ENCODE data around the gene FREM2. TPM values are rescaled to one million over a fixed set of nuclear protein-coding genes. Genes with fewer than 3 reads are reported as not detected.

The FREM2 gene
- total and polyA plus RNA-seq, 2 experiments from 2014 or later: 2.4 to 29.8 TPM

DNA sequence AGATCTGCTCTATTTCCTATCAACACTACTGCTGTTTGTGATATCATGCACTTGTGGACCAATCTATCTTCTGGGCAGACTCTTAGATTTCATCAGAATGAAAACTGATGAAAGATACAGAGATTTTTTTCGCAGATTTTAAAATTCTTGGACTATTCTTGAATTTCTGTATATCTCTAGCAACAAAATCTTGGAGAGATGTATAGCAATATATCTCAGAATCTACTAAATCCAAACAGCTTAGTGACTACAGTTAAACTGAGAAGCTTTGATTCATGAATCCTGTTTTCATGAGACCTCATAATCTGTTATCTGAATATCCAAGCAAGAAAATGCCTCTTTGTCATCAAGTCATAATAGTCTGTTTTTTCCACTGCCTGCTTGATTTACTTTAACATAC, 28.0 kb upstream of the FREM2 start:
- no peaks in the 10 kb centered on the region for H3K27me3 ChIP-seq (ENCODE audit: insufficient read depth)
- no peak overlapping the region for H3K4me3 Mint-ChIP-seq
- H3K4me3 ChIP-seq: no peak overlapping the region
- DNase-seq (ENCODE audit: low spot score): no peak
- no peaks in the 10 kb centered on the region for H3K79me2 ChIP-seq (replicated peaks; ENCODE audit: insufficient read depth)
- no peaks in the 10 kb centered on the region; the same call in 2 of the 3 replicates for H3K4me1 Mint-ChIP-seq
- H3K36me3 ChIP-seq (ENCODE audit: insufficient read depth): no peaks in the 10 kb centered on the region
- no peaks in the 10 kb centered on the region for H3K4me1 ChIP-seq (ENCODE audit: insufficient read depth)
- ATAC-seq: no peak
- no peak overlapping the region for H3K27ac ChIP-seq (ENCODE audit: low read depth)
- H3K4me2 ChIP-seq: no peak overlapping the region
- no peaks in the 10 kb centered on the region for H3K36me3 Mint-ChIP-seq (ENCODE audit: low read depth)
- no peaks in the 10 kb centered on the region for H3K9me3 Mint-ChIP-seq
- H4K20me1 ChIP-seq (replicated peaks; ENCODE audit: insufficient read depth): no peaks in the 10 kb centered on the region
- TF ChIP-seq JUNB (IDR thresholded peaks at IDR 0.05; ENCODE audit: unreplicated experiment) (no peak), EZH2phosphoT487 (IDR thresholded peaks at IDR 0.05; ENCODE audit: unreplicated experiment) (no peak), EZH2 (IDR thresholded peaks at IDR 0.05; ENCODE audit: low read depth, unreplicated experiment) (no peak), NANOG (IDR thresholded peaks at IDR 0.05; ENCODE audit: borderline replicate concordance) (no peak), POLR2AphosphoS5 (IDR thresholded peaks at IDR 0.05; ENCODE audit: low read depth) (no peak), CREB1 (CRISPR knock-in tag; IDR thresholded peaks at IDR 0.05; ENCODE audit: low read depth) (no peak), ZNF331 (CRISPR knock-in tag; IDR thresholded peaks at IDR 0.05; ENCODE audit: low read depth) (no peak), STAT1 (IDR thresholded peaks at IDR 0.05; ENCODE audit: unreplicated experiment) (no peak)
- TF ChIP-seq, protein P1, sequence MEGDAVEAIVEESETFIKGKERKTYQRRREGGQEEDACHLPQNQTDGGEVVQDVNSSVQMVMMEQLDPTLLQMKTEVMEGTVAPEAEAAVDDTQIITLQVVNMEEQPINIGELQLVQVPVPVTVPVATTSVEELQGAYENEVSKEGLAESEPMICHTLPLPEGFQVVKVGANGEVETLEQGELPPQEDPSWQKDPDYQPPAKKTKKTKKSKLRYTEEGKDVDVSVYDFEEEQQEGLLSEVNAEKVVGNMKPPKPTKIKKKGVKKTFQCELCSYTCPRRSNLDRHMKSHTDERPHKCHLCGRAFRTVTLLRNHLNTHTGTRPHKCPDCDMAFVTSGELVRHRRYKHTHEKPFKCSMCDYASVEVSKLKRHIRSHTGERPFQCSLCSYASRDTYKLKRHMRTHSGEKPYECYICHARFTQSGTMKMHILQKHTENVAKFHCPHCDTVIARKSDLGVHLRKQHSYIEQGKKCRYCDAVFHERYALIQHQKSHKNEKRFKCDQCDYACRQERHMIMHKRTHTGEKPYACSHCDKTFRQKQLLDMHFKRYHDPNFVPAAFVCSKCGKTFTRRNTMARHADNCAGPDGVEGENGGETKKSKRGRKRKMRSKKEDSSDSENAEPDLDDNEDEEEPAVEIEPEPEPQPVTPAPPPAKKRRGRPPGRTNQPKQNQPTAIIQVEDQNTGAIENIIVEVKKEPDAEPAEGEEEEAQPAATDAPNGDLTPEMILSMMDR (conservative IDR thresholded peaks at IDR 0.05; ENCODE audit: low read depth in 2 of 2): no peak
- TF ChIP-seq, protein P2, sequence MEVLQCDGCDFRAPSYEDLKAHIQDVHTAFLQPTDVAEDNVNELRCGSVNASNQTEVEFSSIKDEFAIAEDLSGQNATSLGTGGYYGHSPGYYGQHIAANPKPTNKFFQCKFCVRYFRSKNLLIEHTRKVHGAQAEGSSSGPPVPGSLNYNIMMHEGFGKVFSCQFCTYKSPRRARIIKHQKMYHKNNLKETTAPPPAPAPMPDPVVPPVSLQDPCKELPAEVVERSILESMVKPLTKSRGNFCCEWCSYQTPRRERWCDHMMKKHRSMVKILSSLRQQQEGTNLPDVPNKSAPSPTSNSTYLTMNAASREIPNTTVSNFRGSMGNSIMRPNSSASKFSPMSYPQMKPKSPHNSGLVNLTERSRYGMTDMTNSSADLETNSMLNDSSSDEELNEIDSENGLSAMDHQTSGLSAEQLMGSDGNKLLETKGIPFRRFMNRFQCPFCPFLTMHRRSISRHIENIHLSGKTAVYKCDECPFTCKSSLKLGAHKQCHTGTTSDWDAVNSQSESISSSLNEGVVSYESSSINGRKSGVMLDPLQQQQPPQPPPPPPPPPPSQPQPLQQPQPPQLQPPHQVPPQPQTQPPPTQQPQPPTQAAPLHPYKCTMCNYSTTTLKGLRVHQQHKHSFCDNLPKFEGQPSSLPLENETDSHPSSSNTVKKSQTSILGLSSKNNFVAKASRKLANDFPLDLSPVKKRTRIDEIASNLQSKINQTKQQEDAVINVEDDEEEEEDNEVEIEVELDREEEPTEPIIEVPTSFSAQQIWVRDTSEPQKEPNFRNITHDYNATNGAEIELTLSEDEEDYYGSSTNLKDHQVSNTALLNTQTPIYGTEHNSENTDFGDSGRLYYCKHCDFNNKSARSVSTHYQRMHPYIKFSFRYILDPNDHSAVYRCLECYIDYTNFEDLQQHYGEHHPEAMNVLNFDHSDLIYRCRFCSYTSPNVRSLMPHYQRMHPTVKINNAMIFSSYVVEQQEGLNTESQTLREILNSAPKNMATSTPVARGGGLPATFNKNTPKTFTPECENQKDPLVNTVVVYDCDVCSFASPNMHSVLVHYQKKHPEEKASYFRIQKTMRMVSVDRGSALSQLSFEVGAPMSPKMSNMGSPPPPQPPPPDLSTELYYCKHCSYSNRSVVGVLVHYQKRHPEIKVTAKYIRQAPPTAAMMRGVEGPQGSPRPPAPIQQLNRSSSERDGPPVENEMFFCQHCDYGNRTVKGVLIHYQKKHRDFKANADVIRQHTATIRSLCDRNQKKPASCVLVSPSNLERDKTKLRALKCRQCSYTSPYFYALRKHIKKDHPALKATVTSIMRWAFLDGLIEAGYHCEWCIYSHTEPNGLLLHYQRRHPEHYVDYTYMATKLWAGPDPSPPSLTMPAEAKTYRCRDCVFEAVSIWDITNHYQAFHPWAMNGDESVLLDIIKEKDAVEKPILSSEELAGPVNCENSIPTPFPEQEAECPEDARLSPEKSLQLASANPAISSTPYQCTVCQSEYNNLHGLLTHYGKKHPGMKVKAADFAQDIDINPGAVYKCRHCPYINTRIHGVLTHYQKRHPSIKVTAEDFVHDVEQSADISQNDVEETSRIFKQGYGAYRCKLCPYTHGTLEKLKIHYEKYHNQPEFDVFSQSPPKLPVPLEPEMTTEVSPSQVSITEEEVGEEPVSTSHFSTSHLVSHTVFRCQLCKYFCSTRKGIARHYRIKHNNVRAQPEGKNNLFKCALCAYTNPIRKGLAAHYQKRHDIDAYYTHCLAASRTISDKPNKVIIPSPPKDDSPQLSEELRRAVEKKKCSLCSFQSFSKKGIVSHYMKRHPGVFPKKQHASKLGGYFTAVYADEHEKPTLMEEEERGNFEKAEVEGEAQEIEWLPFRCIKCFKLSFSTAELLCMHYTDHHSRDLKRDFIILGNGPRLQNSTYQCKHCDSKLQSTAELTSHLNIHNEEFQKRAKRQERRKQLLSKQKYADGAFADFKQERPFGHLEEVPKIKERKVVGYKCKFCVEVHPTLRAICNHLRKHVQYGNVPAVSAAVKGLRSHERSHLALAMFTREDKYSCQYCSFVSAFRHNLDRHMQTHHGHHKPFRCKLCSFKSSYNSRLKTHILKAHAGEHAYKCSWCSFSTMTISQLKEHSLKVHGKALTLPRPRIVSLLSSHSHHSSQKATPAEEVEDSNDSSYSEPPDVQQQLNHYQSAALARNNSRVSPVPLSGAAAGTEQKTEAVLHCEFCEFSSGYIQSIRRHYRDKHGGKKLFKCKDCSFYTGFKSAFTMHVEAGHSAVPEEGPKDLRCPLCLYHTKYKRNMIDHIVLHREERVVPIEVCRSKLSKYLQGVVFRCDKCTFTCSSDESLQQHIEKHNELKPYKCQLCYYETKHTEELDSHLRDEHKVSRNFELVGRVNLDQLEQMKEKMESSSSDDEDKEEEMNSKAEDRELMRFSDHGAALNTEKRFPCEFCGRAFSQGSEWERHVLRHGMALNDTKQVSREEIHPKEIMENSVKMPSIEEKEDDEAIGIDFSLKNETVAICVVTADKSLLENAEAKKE (CRISPR knock-in tag; IDR thresholded peaks at IDR 0.05): no peak
- TF ChIP-seq, protein P3, sequence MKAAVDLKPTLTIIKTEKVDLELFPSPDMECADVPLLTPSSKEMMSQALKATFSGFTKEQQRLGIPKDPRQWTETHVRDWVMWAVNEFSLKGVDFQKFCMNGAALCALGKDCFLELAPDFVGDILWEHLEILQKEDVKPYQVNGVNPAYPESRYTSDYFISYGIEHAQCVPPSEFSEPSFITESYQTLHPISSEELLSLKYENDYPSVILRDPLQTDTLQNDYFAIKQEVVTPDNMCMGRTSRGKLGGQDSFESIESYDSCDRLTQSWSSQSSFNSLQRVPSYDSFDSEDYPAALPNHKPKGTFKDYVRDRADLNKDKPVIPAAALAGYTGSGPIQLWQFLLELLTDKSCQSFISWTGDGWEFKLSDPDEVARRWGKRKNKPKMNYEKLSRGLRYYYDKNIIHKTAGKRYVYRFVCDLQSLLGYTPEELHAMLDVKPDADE (IDR thresholded peaks at IDR 0.05): no peak
- TF ChIP-seq, protein P4, sequence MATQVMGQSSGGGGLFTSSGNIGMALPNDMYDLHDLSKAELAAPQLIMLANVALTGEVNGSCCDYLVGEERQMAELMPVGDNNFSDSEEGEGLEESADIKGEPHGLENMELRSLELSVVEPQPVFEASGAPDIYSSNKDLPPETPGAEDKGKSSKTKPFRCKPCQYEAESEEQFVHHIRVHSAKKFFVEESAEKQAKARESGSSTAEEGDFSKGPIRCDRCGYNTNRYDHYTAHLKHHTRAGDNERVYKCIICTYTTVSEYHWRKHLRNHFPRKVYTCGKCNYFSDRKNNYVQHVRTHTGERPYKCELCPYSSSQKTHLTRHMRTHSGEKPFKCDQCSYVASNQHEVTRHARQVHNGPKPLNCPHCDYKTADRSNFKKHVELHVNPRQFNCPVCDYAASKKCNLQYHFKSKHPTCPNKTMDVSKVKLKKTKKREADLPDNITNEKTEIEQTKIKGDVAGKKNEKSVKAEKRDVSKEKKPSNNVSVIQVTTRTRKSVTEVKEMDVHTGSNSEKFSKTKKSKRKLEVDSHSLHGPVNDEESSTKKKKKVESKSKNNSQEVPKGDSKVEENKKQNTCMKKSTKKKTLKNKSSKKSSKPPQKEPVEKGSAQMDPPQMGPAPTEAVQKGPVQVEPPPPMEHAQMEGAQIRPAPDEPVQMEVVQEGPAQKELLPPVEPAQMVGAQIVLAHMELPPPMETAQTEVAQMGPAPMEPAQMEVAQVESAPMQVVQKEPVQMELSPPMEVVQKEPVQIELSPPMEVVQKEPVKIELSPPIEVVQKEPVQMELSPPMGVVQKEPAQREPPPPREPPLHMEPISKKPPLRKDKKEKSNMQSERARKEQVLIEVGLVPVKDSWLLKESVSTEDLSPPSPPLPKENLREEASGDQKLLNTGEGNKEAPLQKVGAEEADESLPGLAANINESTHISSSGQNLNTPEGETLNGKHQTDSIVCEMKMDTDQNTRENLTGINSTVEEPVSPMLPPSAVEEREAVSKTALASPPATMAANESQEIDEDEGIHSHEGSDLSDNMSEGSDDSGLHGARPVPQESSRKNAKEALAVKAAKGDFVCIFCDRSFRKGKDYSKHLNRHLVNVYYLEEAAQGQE (IDR thresholded peaks at IDR 0.05; ENCODE audit: unreplicated experiment): no peak
- no peak overlapping the region for H2AFZ ChIP-seq
- H3K27me3 Mint-ChIP-seq (ENCODE audit: insufficient read depth, low read depth, poor library complexity): no peaks in the 10 kb centered on the region
- no peaks in the 10 kb centered on the region for H3F3A ChIP-seq (replicated peaks; ENCODE audit: low read depth)
- H3K27ac Mint-ChIP-seq: no peak overlapping the region
- H3K9me2 ChIP-seq (ENCODE audit: insufficient read depth): no peaks in the 10 kb centered on the region

Data from GM23338 (cell line).